GM21390 (cell line): ENCODE data around the gene CAPN9.

Experiments
- ATAC-seq: cut with Tn5 transposase; IDR thresholded peaks from one replicate; pipeline ENCODE4 v1.9.1; 2021; ENCODE audit not compliant: unreplicated experiment

CAPN9 gene

GRCh38 chr1:230821346-230821745 lies 74.2 kb downstream of the CAPN9 start:
- ATAC-seq, result no peak

- ATAC-seq, result no peak
Observed at GRCh38 chr1:230822092-230822581, 74.9 kb downstream of the CAPN9 start.

GRCh38 chr1:230823426-230823825 lies 76.2 kb downstream of the CAPN9 start:
- no peak for ATAC-seq

GRCh38 chr1:230823931-230824381 lies 76.8 kb downstream of the CAPN9 start:
- ATAC-seq, result no peak

GRCh38 chr1:230824551-230824918 lies 77.3 kb downstream of the CAPN9 start:
- ATAC-seq, result no peak

GRCh38 chr1:230824919-230825721 lies 77.9 kb downstream of the CAPN9 start:
- no peak for ATAC-seq

GRCh38 chr1:230825761-230826160 lies 78.6 kb downstream of the CAPN9 start:
- ATAC-seq, result no peak

GRCh38 chr1:230826166-230826875 lies 79.1 kb downstream of the CAPN9 start:
- no peak for ATAC-seq

- no peak for ATAC-seq
Observed at GRCh38 chr1:230827081-230827681, 80.0 kb downstream of the CAPN9 start.

GRCh38 chr1:230827801-230828200 lies 80.6 kb downstream of the CAPN9 start:
- ATAC-seq, result no peak

- ATAC-seq, result no peak
Observed at GRCh38 chr1:230828421-230828820, 81.2 kb downstream of the CAPN9 start.

GRCh38 chr1:230831771-230832170 lies 84.6 kb downstream of the CAPN9 start:
- no peak for ATAC-seq

- no peak for ATAC-seq
Observed at GRCh38 chr1:230832476-230832875, 85.3 kb downstream of the CAPN9 start.

- ATAC-seq, result no peak
Observed at GRCh38 chr1:230833511-230833910, 86.3 kb downstream of the CAPN9 start.

- no peak for ATAC-seq
Observed at GRCh38 chr1:230834292-230834691, 87.1 kb downstream of the CAPN9 start.

GRCh38 chr1:230836347-230836746 lies 89.2 kb downstream of the CAPN9 start:
- no peak for ATAC-seq

GRCh38 chr1:230836793-230837192 lies 89.6 kb downstream of the CAPN9 start:
- no peak for ATAC-seq

- ATAC-seq, result no peak
Observed at GRCh38 chr1:230839173-230839572, 92.0 kb downstream of the CAPN9 start.

- no peak for ATAC-seq
Observed at GRCh38 chr1:230842801-230843200, 95.6 kb downstream of the CAPN9 start.

- ATAC-seq, result no peak
Observed at GRCh38 chr1:230843503-230844309, 96.5 kb downstream of the CAPN9 start.

- ATAC-seq, result no peak
Observed at GRCh38 chr1:230844561-230844960, 97.4 kb downstream of the CAPN9 start.
